ENCODE results near the gene PLCL2. TPM values are rescaled to one million over a fixed set of nuclear protein-coding genes. Genes with fewer than 3 reads are reported as not detected.

The PLCL2 gene
- polyA plus RNA-seq, 1 experiment = 0.94 TPM

GRCh38 chr3:17132286-17133115 is 247.7 kb downstream of the PLCL2 start:
- ChIA-PET CTCF (no interaction called here), POLR2A (no interaction called here)
- no peaks in the 10 kb centered on the region for H3K27me3 ChIP-seq (ENCODE audit: control insufficient read depth, insufficient read depth, low read length)
- H3K4me3 ChIP-seq (ENCODE audit: low read depth, low read length) = no peak overlapping the region
- H3K9me3 ChIP-seq (ENCODE audit: control insufficient read depth, insufficient read depth, low read length) = peaks cover 4% of the 10 kb centered on the region; the same call in 1 of the 2 replicates
- no peak for TF ChIP-seq CTCF (IDR thresholded peaks at IDR 0.05; ENCODE audit: low read depth, low read length)
- DNase-seq (ENCODE audit: low read depth, low spot score) = no peak
- no peak overlapping the region for H3K27ac ChIP-seq (ENCODE audit: low read depth, low read length)

GRCh38 chr3:17133632-17134545 is 249.1 kb downstream of the PLCL2 start:
- ChIA-PET CTCF (interaction anchor here (0.6 kb wide), 3 partner anchors 147 to 842 kb away, joined by 3 read pairs; no protein-coding TSS in a partner anchor), POLR2A (no interaction called here)
- no peak for TF ChIP-seq CTCF (IDR thresholded peaks at IDR 0.05; ENCODE audit: low read depth, low read length)
- peaks cover 3% of the 10 kb centered on the region for H3K27me3 ChIP-seq (ENCODE audit: control insufficient read depth, insufficient read depth, low read length)
- H3K4me3 ChIP-seq (ENCODE audit: low read depth, low read length) = no peak overlapping the region
- no peak for DNase-seq (ENCODE audit: low read depth, low spot score)
- H3K9me3 ChIP-seq (ENCODE audit: control insufficient read depth, insufficient read depth, low read length) = peaks cover 4% of the 10 kb centered on the region; the same call in 1 of the 2 replicates
- H3K27ac ChIP-seq (ENCODE audit: low read depth, low read length) = no peak overlapping the region

- Histone ChIP-seq H3K9me3 (ENCODE audit: control insufficient read depth, insufficient read depth, low read length) (peaks cover 4% of the 10 kb centered on the region; the same call in 1 of the 2 replicates), H3K27me3 (ENCODE audit: control insufficient read depth, insufficient read depth, low read length) (peaks cover 3% of the 10 kb centered on the region), H3K27ac (ENCODE audit: low read depth, low read length) (no peak overlapping the region), H3K4me3 (ENCODE audit: low read depth, low read length) (no peak overlapping the region)
- no peak for TF ChIP-seq CTCF (IDR thresholded peaks at IDR 0.05; ENCODE audit: low read depth, low read length)
- ChIA-PET POLR2A (no interaction called here), CTCF (no interaction called here)
- DNase-seq (ENCODE audit: low read depth, low spot score) = no peak
Measured at GRCh38 chr3:17135696-17136095, 250.9 kb downstream of the PLCL2 start.

GRCh38 chr3:17136136-17136721 is 251.5 kb downstream of the PLCL2 start:
- ChIA-PET POLR2A (no interaction called here), CTCF (no interaction called here)
- Histone ChIP-seq H3K9me3 (ENCODE audit: control insufficient read depth, insufficient read depth, low read length) (peaks cover 4% of the 10 kb centered on the region; the same call in 1 of the 2 replicates), H3K4me3 (ENCODE audit: low read depth, low read length) (no peak overlapping the region), H3K27me3 (ENCODE audit: control insufficient read depth, insufficient read depth, low read length) (peaks cover 3% of the 10 kb centered on the region), H3K27ac (ENCODE audit: low read depth, low read length) (no peak overlapping the region)
- DNase-seq (ENCODE audit: low read depth, low spot score) = no peak
- TF ChIP-seq CTCF (IDR thresholded peaks at IDR 0.05; ENCODE audit: low read depth, low read length) = no peak

Data from AG04450 (cell line).